ENCODE data around the gene ASAP2.

DNA sequence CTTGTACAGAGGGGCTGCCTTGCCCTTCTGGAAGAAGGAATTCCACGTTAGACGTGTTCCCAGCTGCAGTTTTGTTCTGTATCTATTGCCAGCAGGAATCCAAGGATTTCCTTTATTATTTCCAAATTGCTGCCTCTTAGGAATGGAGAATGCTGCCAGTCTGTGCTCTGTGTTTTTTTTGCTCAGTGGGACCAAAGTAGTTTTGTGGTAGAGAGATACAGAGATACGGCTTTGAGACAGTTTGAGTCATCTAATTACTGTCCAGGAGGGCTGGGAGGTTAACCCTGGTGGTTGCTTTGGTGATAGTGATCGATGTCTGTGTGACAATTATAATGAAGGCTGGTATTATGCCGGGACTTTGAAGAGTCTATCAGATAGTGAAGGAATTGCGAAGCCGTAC, 26.3 kb downstream of the ASAP2 start:
- TF ChIP-seq, protein P1, sequence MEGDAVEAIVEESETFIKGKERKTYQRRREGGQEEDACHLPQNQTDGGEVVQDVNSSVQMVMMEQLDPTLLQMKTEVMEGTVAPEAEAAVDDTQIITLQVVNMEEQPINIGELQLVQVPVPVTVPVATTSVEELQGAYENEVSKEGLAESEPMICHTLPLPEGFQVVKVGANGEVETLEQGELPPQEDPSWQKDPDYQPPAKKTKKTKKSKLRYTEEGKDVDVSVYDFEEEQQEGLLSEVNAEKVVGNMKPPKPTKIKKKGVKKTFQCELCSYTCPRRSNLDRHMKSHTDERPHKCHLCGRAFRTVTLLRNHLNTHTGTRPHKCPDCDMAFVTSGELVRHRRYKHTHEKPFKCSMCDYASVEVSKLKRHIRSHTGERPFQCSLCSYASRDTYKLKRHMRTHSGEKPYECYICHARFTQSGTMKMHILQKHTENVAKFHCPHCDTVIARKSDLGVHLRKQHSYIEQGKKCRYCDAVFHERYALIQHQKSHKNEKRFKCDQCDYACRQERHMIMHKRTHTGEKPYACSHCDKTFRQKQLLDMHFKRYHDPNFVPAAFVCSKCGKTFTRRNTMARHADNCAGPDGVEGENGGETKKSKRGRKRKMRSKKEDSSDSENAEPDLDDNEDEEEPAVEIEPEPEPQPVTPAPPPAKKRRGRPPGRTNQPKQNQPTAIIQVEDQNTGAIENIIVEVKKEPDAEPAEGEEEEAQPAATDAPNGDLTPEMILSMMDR (IDR thresholded peaks at IDR 0.05; ENCODE audit: low read length): no peak
- TF ChIP-seq EZH2 (optimal IDR thresholded peaks at IDR 0.05; ENCODE audit: low read depth, low read length): no peak
- no peak for TF ChIP-seq EZH2phosphoT487 (IDR thresholded peaks at IDR 0.05; ENCODE audit: low read length)
